Measurements from ENCODE around the gene PRKAR1B. TPM values are rescaled to one million over a fixed set of nuclear protein-coding genes. Genes with fewer than 3 reads are reported as not detected.

PRKAR1B gene
- total and polyA plus RNA-seq, 10 of the 15 experiments (the other 5 are each of a cell fraction or from before 2014, with no cell fraction given), result 1.4 to 45.6 (median 19.3) TPM

GRCh38 chr7:770741-771166 lies 43.7 kb upstream of the PRKAR1B start (continued):
- TF ChIP-seq ZNF687 (IDR thresholded peaks at IDR 0.05) (no peak), TCF12 (IDR thresholded peaks at IDR 0.05; ENCODE audit: low read depth, low read length) (no peak), NFYA (IDR thresholded peaks at IDR 0.05; ENCODE audit: borderline replicate concordance, low read depth, low read length) (no peak), KAT2A (conservative IDR thresholded peaks at IDR 0.05; ENCODE audit: control insufficient read depth, low read depth, low read length) (no peak), CHD1 (IDR thresholded peaks at IDR 0.05; ENCODE audit: low read depth, low read length) (no peak), EP300 (IDR thresholded peaks at IDR 0.05; ENCODE audit: borderline replicate concordance in 1 of 2, control insufficient read depth in 1 of 2, low read depth in 2 of 2, low read length in 2 of 2) (no peak), SMC3 (IDR thresholded peaks at IDR 0.05; ENCODE audit: borderline replicate concordance, low read length) (no peak), CTCF (IDR thresholded peaks at IDR 0.05 in 2 of 3, conservative IDR thresholded peaks at IDR 0.05 in 1 of 3; ENCODE audit: control insufficient read depth in 2 of 3, extremely low read depth in 1 of 3, insufficient read depth in 1 of 3, low read depth in 3 of 3, low read length in 3 of 3) (no peak), SIN3A (IDR thresholded peaks at IDR 0.05; ENCODE audit: low read depth, low read length) (no peak)
- TF ChIP-seq, protein P1, sequence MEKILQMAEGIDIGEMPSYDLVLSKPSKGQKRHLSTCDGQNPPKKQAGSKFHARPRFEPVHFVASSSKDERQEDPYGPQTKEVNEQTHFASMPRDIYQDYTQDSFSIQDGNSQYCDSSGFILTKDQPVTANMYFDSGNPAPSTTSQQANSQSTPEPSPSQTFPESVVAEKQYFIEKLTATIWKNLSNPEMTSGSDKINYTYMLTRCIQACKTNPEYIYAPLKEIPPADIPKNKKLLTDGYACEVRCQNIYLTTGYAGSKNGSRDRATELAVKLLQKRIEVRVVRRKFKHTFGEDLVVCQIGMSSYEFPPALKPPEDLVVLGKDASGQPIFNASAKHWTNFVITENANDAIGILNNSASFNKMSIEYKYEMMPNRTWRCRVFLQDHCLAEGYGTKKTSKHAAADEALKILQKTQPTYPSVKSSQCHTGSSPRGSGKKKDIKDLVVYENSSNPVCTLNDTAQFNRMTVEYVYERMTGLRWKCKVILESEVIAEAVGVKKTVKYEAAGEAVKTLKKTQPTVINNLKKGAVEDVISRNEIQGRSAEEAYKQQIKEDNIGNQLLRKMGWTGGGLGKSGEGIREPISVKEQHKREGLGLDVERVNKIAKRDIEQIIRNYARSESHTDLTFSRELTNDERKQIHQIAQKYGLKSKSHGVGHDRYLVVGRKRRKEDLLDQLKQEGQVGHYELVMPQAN (conservative IDR thresholded peaks at IDR 0.05), result no peak

Measured in GM12878 (cell line).